ENCODE data around the gene SEBOX. TPM values are rescaled to one million over a fixed set of nuclear protein-coding genes. Genes with fewer than 3 reads are reported as not detected.

SEBOX gene
- total RNA-seq, 4 donors from 2014 or later = not detected

DNA sequence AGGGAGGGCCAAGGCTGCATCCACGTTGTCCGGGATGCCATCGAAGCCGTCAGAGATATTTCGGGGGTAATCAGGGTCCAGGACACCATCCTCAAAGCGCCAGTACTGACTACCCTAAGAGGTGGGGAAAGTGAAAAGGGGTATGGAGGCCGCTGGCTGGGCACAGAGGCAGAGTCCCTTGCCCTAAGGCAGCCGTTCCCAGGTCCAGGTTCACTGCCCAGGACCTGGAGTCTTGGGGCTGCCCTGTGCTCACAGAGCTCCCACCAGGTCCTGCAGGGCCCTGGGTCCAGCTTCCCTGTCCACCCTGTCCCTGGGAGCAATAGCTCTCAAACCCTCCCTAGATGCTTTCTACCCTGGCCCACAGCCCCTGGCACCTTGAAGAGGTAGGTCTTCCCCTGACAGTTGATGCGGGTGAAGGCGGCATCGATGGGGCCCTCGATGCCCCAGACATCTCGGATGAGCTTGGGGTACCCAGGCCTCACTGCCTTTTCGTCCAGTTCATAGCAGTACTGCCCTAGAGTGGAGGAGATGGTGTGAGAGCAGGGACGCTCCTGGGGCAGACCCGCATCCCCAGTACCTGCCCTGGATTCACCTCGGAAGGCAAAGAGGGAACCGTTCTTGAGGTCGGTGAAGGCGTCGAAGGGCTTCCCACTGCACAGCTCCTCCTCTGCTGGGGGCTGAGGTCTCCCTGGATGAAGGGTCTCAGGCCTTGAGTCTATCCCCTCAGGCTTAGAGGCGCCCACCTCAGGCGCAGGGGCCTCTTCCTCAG lies 4.1 kb upstream of the SEBOX start:
- DNase-seq = no peak
- Histone ChIP-seq H3K4me3 (no peak overlapping the region), H3K36me3 (no peaks in the 10 kb centered on the region), H3K27ac (no peak overlapping the region), H3K4me1 (peaks cover 5 to 10% of the 10 kb centered on the region in 2 donors), H3K27me3 (no peaks in the 10 kb centered on the region), H3K9me3 (no peaks in the 10 kb centered on the region)
- no peak for TF ChIP-seq CTCF (IDR thresholded peaks at IDR 0.05)
- TF ChIP-seq POLR2A (IDR thresholded peaks at IDR 0.05) = no peak
- intact Hi-C loops (cut with DNase I; ENCODE audit: low total_unique reads) = no loop called here

DNA sequence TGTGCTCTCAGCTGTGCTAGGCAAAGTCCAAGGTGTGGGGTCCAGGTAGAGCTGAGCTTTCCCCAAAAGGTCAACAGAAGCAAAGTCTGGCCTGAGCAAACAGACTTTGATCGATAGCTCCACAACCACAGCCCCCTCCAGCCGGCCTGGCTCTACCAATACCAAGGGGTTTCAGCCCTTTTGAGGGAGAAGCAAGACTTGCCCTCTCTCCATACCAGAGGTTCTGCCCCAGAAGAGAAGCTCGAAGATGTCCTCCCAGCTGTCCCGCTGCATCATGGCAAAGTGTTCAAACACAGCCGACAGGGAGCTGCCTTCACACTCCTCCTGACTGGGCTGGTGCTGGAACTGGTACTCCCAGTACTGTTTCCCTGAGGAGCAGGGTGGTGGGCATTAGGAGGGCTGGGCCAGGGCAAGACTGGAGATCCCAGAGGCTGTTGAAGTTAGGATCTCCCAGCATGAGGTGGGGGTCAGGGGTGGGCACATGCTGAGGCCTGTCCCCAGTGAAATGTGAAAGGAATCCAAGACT lies 3.4 kb upstream of the SEBOX start:
- H3K27me3 ChIP-seq = no peaks in the 10 kb centered on the region
- no peaks in the 10 kb centered on the region for H3K36me3 ChIP-seq
- intact Hi-C loops (cut with DNase I; ENCODE audit: low total_unique reads) = no loop called here
- peaks cover 5 to 7% of the 10 kb centered on the region in 2 donors for H3K4me1 ChIP-seq
- H3K9me3 ChIP-seq = no peaks in the 10 kb centered on the region
- no peak overlapping the region for H3K4me3 ChIP-seq
- DNase-seq = no peak
- H3K27ac ChIP-seq = no peak overlapping the region
- no peak for TF ChIP-seq CTCF (IDR thresholded peaks at IDR 0.05)
- TF ChIP-seq POLR2A (IDR thresholded peaks at IDR 0.05) = no peak

GRCh38 chr17:28367641-28368305 lies 2.8 kb upstream of the SEBOX start:
- H3K4me3 ChIP-seq = no peak overlapping the region
- TF ChIP-seq CTCF (IDR thresholded peaks at IDR 0.05) = no peak
- no peak for TF ChIP-seq POLR2A (IDR thresholded peaks at IDR 0.05)

GRCh38 chr17:28366605-28367004 lies 1.6 kb upstream of the SEBOX start:
- TF ChIP-seq CTCF (IDR thresholded peaks at IDR 0.05) = no peak
- no peak for TF ChIP-seq POLR2A (IDR thresholded peaks at IDR 0.05)
- no peaks in the 10 kb centered on the region for H3K9me3 ChIP-seq
- intact Hi-C loops (cut with DNase I; ENCODE audit: low total_unique reads) = no loop called here
- no peak overlapping the region for H3K4me3 ChIP-seq
- no peaks in the 10 kb centered on the region for H3K4me1 ChIP-seq
- H3K27me3 ChIP-seq = no peaks in the 10 kb centered on the region
- H3K27ac ChIP-seq = no peak overlapping the region
- DNase-seq = no peak
- H3K36me3 ChIP-seq = no peaks in the 10 kb centered on the region

More at GRCh38 chr17:28367641-28368305, 2.8 kb upstream of the SEBOX start:
- H3K9me3 ChIP-seq = no peaks in the 10 kb centered on the region
- H3K4me1 ChIP-seq = peaks cover 0 to 1% of the 10 kb centered on the region in 2 donors
- H3K27me3 ChIP-seq = no peaks in the 10 kb centered on the region
- DNase-seq = no peak
- no peak overlapping the region for H3K27ac ChIP-seq
- intact Hi-C loops (cut with DNase I; ENCODE audit: low total_unique reads) = no loop called here
- H3K36me3 ChIP-seq = no peaks in the 10 kb centered on the region

GRCh38 chr17:28365487-28365886 lies 488 bp upstream of the SEBOX start:
- H3K36me3 ChIP-seq = no peaks in the 10 kb centered on the region
- intact Hi-C loops (cut with DNase I; ENCODE audit: low total_unique reads) = no loop called here
- DNase-seq = no peak
- no peaks in the 10 kb centered on the region for H3K9me3 ChIP-seq
- no peaks in the 10 kb centered on the region for H3K27me3 ChIP-seq
- no peak overlapping the region for H3K27ac ChIP-seq
- H3K4me1 ChIP-seq = no peaks in the 10 kb centered on the region
- no peak overlapping the region for H3K4me3 ChIP-seq
- TF ChIP-seq CTCF (IDR thresholded peaks at IDR 0.05) = no peak
- TF ChIP-seq POLR2A (IDR thresholded peaks at IDR 0.05) = no peak

Measured in uterus (tissue), 4 donors.